Skeletal muscle satellite cell (primary cell): Measurements from ENCODE around the gene CYP24A1.
A peak's percentile ranks its signal among the peaks of the same experiment; 100 is the strongest.

Experiments used
- H3K27me3 ChIP-seq: 2 replicates; pipeline ENCODE4 v1.7.0; 2013; ENCODE audit warnings: low read length; ENCODE audit not compliant: control insufficient read depth, insufficient read depth
- H3K36me3 ChIP-seq: 2 replicates; pipeline ENCODE4 v1.7.0; 2013; ENCODE audit warnings: mild to moderate bottlenecking, control low read depth, low read length; ENCODE audit not compliant: insufficient read depth
- H3K4me1 ChIP-seq: 2 replicates; pipeline ENCODE4 v1.7.0; 2013; ENCODE audit warnings: low read length; ENCODE audit not compliant: control insufficient read depth, insufficient read depth
- H3K4me2 ChIP-seq: 2 replicates; pipeline ENCODE4 v1.7.0; 2013; ENCODE audit warnings: mild to moderate bottlenecking, low read length
- H3K4me3 ChIP-seq: 2 replicates; pipeline ENCODE4 v1.7.0; 2013; ENCODE audit warnings: low read length
- H3K9ac ChIP-seq: 2 replicates; pipeline ENCODE4 v1.7.0; 2013; ENCODE audit warnings: mild to moderate bottlenecking, low read depth, low read length, moderate library complexity
- H3K9me3 ChIP-seq: replicated peaks from 2 replicates; pipeline ENCODE4 v1.7.0; 2013; ENCODE audit warnings: mild to moderate bottlenecking, control low read depth, low read length

The CYP24A1 gene

DNA sequence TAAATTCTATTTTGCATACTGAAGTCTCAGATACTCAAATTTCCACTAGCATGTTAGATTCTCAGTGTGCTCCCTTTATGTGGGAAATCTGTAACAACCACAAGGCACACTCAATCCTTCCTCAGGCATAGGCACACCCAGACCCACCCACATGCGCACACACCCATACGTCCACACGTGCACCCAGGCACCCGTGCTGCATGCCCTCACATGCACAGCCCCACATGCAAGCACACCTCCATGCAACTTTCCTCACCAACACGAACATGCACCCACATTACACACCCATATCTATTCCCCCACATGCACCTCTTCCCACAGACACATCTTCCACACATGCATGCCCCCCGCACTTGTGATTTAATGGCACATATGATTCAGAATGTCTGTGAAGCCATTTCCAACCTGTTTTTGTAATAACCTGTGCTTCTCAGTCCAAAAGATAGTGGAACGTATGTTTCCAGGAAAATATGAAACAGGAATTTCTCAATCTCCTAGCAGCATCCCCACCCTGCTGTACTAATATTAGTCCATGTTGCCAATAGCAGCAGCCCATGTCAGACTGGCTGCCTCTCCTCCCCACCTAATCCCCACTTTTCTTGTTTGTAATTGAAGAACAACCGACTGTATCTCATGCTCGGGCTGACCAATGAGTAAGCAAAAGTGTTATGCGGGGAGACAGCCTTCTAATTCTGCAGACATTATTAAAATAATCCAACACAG, 11.3 kb upstream of the CYP24A1 start:
- no peak overlapping the region for H3K4me3 ChIP-seq
- no peak overlapping the region for H3K4me2 ChIP-seq
- H3K36me3 ChIP-seq, result no peaks in the 10 kb centered on the region
- H3K9me3 ChIP-seq, result no peaks in the 10 kb centered on the region
- peaks cover 57% of the 10 kb centered on the region for H3K27me3 ChIP-seq
- H3K9ac ChIP-seq, result no peak overlapping the region
- no peaks in the 10 kb centered on the region for H3K4me1 ChIP-seq

DNA sequence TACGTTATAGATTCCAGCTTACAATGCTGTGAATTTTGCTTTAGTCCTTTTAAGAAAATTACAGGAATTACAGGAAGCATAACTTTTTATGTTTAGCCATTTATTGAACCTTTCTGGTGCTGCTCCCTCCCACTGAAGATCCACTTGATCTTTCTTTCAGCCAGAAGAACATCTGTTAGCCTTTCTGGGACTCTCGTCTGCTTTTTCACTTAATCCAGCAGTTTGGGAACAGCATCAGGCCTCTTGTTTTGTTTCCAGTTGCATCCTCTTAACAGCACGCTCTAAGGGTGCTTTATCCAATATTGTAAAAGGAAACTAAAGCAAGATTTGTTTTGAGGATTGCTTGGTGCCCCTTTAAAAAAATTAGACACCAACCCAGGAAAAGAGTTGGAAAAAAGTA, 10.3 kb upstream of the CYP24A1 start:
- H3K36me3 ChIP-seq, result no peaks in the 10 kb centered on the region
- no peak overlapping the region for H3K4me3 ChIP-seq
- H3K9me3 ChIP-seq, result no peaks in the 10 kb centered on the region
- no peaks in the 10 kb centered on the region for H3K4me1 ChIP-seq
- H3K27me3 ChIP-seq, result peaks cover 62% of the 10 kb centered on the region
- H3K9ac ChIP-seq, result no peak overlapping the region
- H3K4me2 ChIP-seq, result no peak overlapping the region

DNA sequence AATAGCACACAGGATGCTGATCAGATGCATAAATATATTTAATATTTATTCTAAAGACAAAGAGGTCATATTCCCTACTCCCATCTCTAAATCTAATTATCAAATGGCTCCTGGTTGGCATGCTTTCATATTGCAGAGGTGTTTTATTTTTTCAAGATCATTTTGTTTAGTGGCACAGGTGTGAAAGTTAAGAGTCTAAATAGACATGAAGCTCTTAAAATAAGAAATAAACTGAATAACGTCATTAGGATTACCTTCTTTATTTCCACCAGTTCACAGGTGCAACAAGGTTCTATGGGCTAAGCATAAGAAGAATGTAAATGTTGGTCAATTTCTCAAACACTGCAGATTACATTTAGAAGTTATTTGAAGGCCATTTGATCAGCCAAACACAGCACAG, 7.1 kb upstream of the CYP24A1 start:
- H3K4me1 ChIP-seq, result no peaks in the 10 kb centered on the region
- H3K9ac ChIP-seq, result no peak overlapping the region
- H3K4me3 ChIP-seq, result no peak overlapping the region
- H3K27me3 ChIP-seq, result peaks cover 51% of the 10 kb centered on the region
- no peak overlapping the region for H3K4me2 ChIP-seq
- H3K36me3 ChIP-seq, result no peaks in the 10 kb centered on the region
- no peaks in the 10 kb centered on the region for H3K9me3 ChIP-seq

GRCh38 chr20:54179946-54180345, 6.2 kb upstream of the CYP24A1 start:
- Histone ChIP-seq H3K27me3 (peaks cover 50% of the 10 kb centered on the region), H3K9ac (no peak overlapping the region), H3K36me3 (no peaks in the 10 kb centered on the region), H3K9me3 (no peaks in the 10 kb centered on the region), H3K4me3 (no peak overlapping the region), H3K4me1 (no peaks in the 10 kb centered on the region), H3K4me2 (no peak overlapping the region)

- Histone ChIP-seq H3K4me1 (no peaks in the 10 kb centered on the region), H3K9me3 (no peaks in the 10 kb centered on the region), H3K9ac (no peak overlapping the region), H3K27me3 (peaks cover 51% of the 10 kb centered on the region), H3K4me2 (no peak overlapping the region), H3K4me3 (no peak overlapping the region), H3K36me3 (no peaks in the 10 kb centered on the region)
Observed at GRCh38 chr20:54178256-54178655, 4.5 kb upstream of the CYP24A1 start.

GRCh38 chr20:54177378-54177777, 3.6 kb upstream of the CYP24A1 start:
- H3K4me3 ChIP-seq, result no peak overlapping the region
- no peaks in the 10 kb centered on the region for H3K9me3 ChIP-seq
- no peak overlapping the region for H3K9ac ChIP-seq
- H3K27me3 ChIP-seq, result peaks cover 53% of the 10 kb centered on the region
- no peak overlapping the region for H3K4me2 ChIP-seq
- H3K36me3 ChIP-seq, result no peaks in the 10 kb centered on the region
- H3K4me1 ChIP-seq, result no peaks in the 10 kb centered on the region

- peaks cover 57% of the 10 kb centered on the region for H3K27me3 ChIP-seq
Observed at GRCh38 chr20:54176610-54177009, 2.8 kb upstream of the CYP24A1 start.

DNA sequence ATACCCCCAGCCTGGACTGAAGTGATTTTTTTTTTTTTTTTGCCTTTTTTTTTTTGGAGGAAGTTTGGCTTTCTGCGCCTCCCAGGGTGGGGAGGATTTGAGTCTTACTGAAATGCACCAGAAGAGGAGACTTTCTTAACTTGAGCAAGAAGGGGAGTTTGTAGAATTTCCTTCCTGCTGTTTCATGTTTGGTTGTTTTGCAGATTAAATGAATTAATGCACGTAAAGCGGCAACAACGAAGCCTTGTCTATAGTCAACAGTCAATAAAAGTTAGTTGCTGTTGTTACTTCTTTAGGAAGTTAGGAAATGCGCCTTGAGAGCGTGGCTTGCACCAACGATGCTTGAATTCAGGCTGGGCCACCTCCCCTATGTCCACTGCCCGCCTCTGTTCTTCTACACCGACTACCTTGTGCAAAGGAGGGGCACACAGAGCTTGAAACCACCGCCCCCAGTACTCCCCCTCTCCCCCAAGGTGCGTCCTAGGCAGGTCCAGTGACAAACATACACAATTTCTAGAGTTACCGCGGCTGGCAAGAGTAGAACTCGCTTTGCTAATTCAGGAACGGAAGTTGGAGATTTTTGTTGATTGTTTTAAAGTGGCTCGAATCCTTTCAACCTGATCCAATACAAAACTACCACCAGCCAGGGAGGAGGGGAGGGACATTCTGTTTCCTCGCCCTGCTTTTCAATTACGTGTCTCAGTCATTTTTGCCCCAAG, 830 bp upstream of the CYP24A1 start:
- no peak overlapping the region for H3K9ac ChIP-seq
- peaks cover 58% of the 10 kb centered on the region for H3K27me3 ChIP-seq
- H3K9me3 ChIP-seq, result no peaks in the 10 kb centered on the region
- H3K4me3 ChIP-seq, result no peak overlapping the region
- H3K4me1 ChIP-seq, result no peaks in the 10 kb centered on the region
- peak overlapping the region; percentile 58 for H3K4me2 ChIP-seq
- no peaks in the 10 kb centered on the region for H3K36me3 ChIP-seq

More at GRCh38 chr20:54176610-54177009, 2.8 kb upstream of the CYP24A1 start:
- H3K4me1 ChIP-seq, result no peaks in the 10 kb centered on the region
- no peaks in the 10 kb centered on the region for H3K36me3 ChIP-seq
- no peak overlapping the region for H3K4me3 ChIP-seq
- no peak overlapping the region for H3K9ac ChIP-seq
- no peak overlapping the region for H3K4me2 ChIP-seq
- no peaks in the 10 kb centered on the region for H3K9me3 ChIP-seq

- Histone ChIP-seq H3K9me3 (no peaks in the 10 kb centered on the region), H3K4me1 (no peaks in the 10 kb centered on the region), H3K9ac (no peak overlapping the region), H3K4me3 (no peak overlapping the region), H3K27me3 (peaks cover 71% of the 10 kb centered on the region), H3K36me3 (no peaks in the 10 kb centered on the region), H3K4me2 (no peak overlapping the region)
Observed at GRCh38 chr20:54172856-54173652, 732 bp downstream of the CYP24A1 start.

- H3K9ac ChIP-seq, result no peak overlapping the region
- H3K27me3 ChIP-seq, result peaks cover 75% of the 10 kb centered on the region
- no peak overlapping the region for H3K4me3 ChIP-seq
- no peaks in the 10 kb centered on the region for H3K4me1 ChIP-seq
- H3K4me2 ChIP-seq, result no peak overlapping the region
- no peaks in the 10 kb centered on the region for H3K9me3 ChIP-seq
- no peaks in the 10 kb centered on the region for H3K36me3 ChIP-seq
Observed at GRCh38 chr20:54172532-54172855, 1.3 kb downstream of the CYP24A1 start.

GRCh38 chr20:54170963-54171362, 2.8 kb downstream of the CYP24A1 start:
- no peaks in the 10 kb centered on the region for H3K9me3 ChIP-seq
- no peaks in the 10 kb centered on the region for H3K4me1 ChIP-seq
- H3K9ac ChIP-seq, result no peak overlapping the region
- H3K4me3 ChIP-seq, result no peak overlapping the region
- no peak overlapping the region for H3K4me2 ChIP-seq
- H3K36me3 ChIP-seq, result no peaks in the 10 kb centered on the region
- peaks cover 76% of the 10 kb centered on the region for H3K27me3 ChIP-seq
